HG02970 (cell line): Measurements from ENCODE around the gene ICE2.

Experiments
- ATAC-seq: cut with Tn5 transposase; IDR thresholded peaks from one replicate; pipeline ENCODE4 v1.9.1; 2021; ENCODE audit warnings: mild to moderate bottlenecking, moderate library complexity, moderate number of reproducible peaks; ENCODE audit not compliant: unreplicated experiment, low FRiP score

Gene ICE2

DNA sequence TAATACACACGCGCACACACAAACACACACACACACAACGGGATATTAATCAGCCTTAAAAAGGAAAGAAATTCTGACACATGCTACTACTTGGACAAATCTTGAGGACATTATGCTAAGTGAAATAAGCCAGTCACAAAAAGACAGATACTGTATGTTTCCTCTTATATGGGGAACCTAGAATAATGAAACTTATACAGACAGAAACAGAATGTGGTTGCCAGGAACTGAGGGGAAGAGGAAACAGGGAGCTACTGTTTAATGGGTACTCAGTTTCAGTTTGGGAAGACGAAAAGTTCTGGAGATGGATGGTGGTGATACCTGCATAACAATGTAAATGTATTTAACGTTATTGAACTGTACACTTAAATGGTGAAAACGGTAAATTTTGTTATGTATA, 20.2 kb downstream of the ICE2 start:
- no peak for ATAC-seq

DNA sequence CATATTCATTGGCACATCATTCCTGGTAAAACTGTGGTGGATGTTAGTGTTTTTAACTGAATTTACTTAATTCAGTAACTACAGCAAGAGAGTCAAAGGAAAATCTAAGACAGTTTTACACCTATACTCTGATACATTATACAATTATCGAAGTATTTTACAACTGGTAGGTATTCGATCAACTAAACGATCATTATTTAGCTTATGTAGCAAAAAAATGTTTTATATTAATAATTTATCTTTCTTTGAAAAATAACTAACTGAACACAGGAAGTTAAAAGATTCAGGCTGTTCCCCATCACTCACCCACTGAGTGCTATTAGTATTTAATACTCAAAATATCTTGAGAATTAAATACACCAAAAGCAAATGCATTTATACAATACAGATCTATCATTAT, 21.0 kb downstream of the ICE2 start:
- no peak for ATAC-seq

DNA sequence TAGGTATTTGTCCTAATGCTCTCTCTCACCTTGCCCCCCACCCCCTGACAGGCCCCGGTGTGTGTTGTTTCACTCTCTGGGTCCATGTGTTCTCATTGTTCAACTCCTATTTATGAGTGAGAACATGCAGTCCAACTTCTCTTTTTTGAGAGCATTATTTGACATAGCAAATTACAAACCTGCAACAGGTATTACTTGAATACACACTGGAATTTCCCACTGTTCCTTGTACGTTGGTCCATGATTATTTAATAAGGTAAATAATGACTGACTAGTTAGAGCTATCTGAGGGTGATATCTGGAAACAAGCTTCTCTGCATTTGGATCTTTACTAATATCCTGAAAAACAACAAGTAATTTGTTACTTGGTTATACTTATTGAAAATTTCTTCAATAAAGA, 24.1 kb downstream of the ICE2 start:
- ATAC-seq: no peak

DNA sequence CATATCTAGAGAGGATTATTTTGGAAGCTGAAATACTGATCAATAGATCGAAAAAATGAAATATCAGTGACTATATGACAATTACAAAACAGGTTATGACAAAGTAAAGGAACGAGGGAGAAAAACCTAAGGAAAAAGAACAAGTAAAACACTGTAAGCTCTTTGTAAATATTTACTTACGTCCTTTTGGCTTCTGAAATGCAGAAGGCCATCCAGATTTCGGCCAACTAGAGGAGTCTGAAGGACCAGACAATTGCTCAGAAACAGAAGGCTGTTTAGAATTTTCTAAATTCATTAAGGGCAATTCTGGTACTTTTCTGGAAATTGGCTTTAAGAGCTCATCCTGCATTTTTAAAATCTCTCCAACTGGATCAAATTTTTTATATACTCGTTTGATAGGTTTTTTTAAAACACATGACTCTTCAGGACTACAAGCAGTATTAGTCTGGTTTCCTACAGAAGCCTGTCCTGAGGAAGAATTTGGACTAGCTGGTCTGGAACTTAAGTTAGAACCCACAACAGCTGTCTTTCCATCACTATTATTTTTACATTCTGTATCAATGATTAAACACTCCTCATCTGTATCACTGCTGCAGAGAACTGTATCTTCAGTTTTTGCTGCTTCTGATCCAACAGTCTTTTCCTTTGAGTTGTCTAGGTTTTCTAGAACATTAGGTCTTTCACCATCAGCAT, 30.1 kb downstream of the ICE2 start:
- no peak for ATAC-seq

DNA sequence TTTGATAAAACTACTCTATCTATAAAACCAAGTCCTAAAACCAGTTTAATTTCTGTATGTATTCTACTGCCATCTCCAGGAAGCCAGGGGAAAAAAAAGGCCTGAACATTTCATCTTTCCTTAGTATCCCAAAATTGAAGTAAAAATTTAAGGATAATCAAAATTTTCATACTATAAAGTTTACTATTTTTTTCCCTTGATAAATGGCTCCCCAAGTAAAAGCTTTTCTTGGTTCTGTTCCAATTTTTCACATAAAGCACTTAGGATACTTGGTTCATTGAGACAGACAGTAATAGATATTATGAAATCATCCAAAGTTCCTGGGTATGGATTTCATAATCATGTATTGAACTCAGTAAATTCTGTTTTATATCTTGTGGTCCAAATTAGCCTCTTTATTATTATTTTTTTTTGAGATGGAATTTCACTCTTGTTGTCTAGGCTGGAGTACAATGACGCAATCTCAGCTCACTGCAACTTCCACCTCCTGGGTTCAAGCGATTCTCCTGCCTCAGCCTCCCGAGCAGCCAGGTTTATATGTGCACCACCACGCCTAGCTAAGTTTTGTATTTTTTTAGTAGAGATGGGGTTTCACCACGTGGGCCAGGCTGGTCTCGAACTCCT, 34.5 kb downstream of the ICE2 start:
- ATAC-seq: no peak

DNA sequence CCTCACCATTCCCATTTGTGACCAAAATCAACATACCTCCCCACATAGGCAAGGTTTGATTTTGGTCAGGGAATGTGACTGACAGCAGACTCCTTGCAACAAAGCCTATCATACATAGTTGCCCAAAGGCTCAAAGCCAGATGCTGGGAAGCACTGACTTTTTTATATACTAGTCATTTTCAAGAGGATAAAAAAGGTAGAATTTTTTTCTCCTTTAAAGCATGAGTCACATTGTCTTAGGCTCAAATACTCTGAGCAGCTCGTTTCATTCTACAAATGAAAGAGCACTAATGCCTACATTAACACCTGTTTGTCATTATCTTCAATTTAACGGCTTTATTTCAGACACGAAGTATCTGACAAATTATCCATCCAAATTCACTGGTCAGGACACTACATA, 36.2 kb downstream of the ICE2 start:
- no peak for ATAC-seq

DNA sequence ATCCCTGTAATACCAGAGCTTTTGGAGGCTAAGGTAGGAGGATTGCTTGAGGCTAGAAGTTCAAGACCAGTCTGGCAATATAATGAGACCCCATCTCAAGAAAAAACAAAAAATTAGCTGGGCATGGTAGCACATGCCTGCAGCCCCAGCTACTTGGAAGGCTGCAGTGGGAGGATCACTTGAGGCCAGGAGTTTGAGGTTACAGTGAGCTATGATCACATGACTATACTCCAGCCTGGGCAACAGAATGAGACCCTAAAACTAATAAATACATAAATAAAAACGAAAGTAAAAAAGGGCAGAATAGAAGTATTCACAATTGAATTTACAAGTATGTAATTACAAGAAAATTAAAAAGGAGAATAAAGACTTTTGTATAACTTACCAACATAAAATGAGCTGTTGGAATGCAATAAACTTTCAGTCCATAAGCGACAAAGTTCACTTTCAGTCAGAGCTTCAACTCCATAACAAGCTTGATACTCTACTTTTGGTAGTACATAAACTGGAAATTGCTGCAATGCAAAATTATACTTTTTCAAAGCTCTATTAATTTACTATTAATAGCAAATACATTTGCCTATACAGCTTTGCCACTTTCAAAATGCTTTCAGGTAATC, 36.8 kb downstream of the ICE2 start:
- no peak for ATAC-seq

DNA sequence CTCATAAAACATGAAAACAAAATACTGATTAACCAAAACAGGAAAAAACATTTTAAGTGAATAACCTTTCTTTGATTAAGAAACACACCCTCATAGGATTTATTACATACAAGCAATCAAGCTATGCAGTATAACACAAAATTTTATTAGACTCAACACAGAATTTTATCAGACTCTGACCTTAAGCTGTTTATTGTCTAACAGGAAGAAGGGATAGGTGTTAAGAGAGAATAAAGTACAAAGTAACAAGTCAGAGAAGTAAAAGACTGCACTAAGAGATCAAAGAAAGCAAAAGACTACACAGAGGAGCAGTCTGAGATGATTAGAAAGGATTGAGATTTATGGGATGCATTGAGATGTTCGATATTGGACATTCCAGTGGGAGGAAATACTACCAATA, 37.6 kb downstream of the ICE2 start:
- no peak for ATAC-seq

DNA sequence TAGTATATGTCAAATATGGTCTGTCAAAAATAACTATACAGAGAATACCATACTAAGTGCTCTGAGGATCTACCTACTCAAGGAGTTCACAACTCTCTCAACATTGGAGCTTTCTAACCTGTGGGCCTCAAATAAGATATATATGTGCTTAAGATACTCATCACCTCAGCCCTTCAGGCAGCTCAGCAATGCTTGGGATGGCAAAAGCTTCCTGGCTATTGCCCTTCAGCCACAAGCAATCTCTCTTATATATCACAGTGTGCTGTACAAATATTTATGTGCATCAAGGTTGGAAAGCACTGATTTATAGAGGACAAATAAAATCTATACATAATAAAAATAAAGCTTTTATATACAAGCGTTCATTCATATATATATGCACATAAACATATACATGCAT, 40.3 kb downstream of the ICE2 start:
- ATAC-seq: no peak

DNA sequence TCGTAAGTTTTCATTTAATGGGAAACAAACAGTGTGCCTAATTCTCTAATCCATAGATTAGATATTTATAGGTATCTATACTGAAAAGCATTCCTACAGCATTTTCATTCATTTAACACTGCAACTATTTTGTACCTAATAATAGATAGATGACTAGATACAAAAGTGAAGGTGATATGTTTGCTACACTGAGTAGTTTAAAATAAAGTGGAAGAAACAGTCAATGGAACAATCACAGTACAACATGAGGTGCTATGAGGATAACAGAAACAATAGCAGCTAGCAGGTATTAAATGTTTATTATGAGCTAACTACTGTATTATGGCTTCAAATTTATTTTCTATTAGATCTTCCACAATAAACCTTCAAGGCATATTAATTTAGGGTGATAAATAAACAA, 50.0 kb downstream of the ICE2 start:
- ATAC-seq: no peak

DNA sequence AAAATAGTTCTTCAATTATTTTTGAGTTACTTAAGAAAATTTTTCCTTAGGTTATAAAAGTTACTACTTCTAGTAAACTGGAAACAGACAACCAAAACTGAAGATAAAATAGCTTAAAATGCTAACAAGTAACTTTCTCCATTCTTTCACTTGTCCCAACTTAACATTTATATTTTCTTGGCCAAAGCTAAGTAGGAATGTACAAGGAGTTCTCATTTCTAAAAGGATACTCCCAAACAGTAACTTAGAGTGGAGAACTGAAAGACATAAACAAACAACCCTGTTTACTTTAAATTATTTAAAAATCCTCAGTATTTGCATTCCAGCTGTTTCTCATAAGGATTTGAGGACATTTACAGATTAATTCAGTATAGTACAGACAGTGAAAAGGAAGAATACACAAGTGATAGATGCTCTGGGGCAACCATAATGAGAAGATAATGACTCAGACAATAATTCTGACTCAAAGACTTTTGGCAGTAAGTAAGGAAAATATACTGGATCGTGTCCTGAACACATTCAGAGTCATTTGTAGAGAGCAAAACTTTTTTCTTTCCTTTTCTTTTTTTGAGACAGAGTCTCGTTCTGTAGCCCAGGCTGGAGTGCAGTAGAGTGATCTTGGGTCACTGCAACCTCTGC, 52.0 kb downstream of the ICE2 start:
- no peak for ATAC-seq

DNA sequence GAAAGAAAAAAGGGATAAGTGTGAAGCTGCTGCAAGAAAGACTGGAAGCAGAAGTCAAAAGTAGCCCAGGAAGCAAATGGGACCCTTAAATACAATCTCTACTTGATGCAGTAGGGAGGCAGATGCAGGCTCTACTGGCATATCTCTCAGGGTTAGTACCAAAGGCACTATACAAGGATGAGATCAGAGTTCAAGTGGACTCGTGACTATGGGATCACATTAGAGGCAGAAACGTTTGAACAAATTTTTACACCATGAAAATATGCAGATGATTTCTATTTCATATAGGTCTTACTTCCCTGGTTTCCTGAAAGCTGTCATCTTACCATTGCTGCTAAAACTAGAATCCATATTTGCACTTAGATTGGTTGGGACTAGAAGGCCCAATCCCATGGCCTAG, 53.5 kb downstream of the ICE2 start:
- no peak for ATAC-seq

DNA sequence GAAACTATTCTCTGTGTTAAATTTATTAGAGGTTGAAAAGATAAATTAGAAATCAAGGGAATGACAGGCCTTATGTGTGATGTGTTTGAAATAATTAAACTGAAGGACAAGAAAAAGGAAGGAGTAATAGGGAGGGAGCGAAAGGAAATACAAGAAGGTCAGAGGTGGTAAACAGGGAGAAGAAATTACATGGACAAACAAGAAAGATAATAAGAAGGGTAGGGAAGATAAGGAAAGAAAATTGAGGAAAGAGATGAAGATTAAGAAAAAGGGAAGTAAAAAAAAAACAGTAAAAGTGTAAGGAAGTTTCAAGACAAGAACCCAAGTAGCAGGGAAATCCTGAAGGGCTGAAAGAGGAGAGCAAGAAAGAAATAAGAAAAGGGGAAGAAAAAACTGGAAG, 54.9 kb downstream of the ICE2 start:
- ATAC-seq: no peak

DNA sequence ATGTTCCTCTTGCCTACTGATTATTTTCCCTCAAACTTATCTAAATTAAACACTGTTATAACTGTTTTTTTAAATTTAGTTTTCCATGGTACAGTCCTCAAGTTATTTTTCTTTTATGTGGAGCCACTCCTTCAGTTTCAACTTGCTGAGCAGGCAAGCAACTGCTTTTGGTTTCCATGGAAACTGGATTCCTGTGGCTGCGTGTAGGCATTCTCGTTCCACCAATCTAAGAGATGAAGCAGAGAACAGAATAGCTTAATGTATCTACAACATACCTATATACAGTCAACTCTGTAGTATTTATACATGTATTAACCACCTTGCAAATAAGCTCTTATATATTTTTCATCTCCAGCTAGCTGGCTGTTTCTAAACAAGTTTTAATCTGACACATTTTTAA, 55.4 kb downstream of the ICE2 start:
- no peak for ATAC-seq

DNA sequence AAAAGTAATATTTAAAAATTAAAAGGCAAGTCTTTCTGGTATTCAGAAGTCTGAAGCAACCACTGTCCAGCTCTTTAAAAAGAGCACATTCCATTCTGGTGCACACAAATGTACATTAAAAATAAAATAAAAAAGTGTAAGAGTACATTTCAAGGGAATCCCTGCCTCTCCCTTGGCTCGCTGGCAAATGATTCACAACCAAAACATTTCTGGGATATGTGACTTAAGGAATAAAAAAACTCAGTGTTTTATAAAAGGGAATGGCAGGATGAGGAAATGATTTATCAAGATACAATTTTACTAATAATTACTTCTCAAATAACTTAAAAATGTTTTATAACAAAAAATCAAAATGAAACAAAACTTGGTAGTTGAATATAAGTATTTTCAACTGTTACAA, 57.4 kb downstream of the ICE2 start:
- ATAC-seq: no peak

DNA sequence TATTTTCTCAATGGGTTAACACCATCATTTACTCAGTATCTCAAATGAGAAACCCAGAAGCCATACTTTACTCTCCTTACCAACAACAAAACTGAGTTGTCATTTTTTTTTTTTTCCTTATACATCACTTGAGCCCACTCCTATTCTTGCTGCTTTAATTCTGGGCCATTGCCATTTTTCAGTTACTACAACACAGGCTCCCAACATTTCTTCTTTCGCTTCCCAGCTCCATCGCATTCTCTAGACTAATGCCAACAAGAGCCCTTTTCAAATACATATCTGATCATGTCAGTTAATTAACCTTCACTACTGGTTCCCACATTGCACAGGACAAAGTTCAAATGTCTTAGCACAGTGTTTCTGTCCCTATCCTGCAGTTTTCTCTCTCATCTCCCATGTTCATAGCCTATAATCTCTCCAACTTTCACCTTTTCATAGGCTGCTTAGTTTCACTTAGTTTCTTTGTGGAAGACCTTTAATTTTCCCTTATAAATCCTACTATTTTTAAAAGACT, 58.7 kb downstream of the ICE2 start:
- no peak for ATAC-seq

DNA sequence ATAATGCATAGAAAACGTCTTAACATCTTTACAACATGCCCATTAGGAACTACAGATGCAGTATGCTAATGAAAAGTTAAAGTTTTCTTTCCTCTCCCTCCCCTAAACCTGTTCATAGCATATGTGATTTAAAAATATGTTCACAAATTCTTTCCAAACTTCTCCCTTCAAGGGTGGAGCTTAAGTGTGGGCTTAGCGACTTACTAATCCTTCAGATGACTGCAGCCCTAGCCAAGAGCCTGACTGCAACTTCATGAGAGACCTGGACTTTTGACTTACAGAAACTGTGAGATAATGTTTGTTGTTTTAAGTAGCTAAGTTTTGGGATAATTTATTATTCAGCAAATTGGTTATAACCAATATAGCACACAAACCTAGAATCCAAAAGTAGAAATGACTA, 59.2 kb downstream of the ICE2 start:
- ATAC-seq: no peak

DNA sequence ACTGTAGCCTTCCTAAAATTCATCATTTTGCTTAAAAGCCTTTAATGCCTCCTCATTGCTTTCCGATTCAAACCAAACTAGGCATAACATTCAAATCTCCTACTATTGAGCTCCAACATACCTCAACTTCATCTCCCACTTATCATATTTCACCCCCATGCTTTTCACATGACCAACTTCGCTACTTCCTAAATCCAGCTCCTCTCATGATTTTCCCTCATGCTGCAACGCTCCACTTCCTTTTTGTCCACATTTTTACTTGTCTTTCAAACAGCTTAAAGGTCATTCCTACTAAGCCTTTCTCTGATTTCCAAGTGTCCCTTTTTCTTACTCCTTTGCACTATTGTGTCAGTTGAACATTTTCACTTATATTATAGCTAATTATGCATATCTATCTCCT, 60.8 kb downstream of the ICE2 start:
- no peak for ATAC-seq

DNA sequence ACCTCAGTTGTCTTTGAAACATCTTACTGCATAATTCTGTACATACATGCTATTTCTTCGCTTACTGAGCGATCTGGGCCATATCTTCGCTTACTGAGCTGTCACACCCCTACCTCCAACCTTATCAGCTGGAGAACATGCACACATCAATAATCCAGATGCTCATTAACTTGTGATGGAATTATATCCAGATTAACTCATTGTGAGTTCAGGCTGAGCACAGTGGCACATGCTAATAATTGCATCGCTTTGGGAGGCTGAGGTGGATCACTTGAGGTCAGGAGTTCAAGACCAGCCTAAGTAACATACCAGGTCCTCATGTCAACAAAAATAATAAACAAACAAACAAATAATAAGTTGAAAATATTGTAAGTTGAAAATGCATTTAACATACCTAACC, 61.8 kb downstream of the ICE2 start:
- ATAC-seq: no peak

DNA sequence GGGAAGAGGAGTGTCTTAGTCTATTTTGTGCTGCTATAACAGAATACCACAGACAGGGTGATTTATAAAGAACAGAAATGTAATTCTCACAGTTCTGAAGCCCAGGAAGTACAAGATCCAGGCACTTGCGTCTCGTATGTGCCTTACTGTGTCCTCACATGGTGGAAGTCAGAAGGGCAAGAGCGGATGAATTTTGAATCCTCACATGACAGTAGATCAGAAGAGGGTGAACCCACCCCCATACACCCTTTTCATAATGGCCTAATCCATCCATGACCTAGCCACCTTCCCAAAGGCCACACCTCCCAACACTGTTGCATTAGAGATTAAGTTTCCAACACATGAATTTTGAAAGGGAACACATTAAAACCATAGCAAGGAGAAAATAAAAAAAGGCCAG, 62.5 kb downstream of the ICE2 start:
- ATAC-seq: no peak

DNA sequence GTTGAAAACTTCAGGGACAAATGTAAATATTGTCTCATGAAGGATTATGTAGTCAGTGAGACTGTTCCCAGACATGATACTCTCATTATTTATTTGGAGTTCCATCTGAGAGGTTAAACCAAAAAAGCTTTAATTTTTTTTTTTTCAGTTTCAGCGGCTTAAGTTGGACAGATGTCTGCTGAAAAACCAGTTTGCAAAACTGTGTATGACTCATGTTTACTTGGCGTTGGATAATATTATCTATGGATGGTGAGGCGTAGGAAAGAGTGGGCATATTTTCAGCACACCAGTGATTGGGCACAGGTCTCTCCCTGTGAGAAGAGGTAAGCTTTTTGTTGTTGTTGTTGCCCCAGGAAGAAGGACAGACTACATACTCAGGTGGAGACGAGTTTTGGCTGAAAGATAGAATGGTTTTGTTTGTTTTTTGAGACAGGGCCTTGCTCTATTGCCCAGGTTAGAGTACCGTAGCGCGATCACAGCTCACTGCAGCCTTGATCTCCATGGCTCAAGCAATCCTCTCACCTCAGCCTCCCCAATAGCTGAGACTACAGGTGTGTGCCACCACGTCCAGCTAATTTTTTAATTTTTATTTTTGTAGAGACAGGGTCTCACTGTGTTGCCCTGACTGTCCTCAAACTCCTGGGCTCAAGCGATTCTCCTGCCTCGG, 64.8 kb downstream of the ICE2 start:
- no peak for ATAC-seq
